Spleen (tissue), 7 donors: Measurements from ENCODE around the gene PHKA1.

Experiments used
- POLR2A ChIP-seq, 3 donors: fragments of 450-650 bp; IDR thresholded peaks; one replicate each; pipeline ENCODE4 v1.5.1; 2017; ENCODE audit warnings: antibody characterized with exemption in 3 of 3, mild to moderate bottlenecking in 1 of 3
- POLR2AphosphoS5 ChIP-seq, 3 donors: sonication (generic); formaldehyde crosslinking; IDR thresholded peaks; one replicate each; pipeline ENCODE4 v1.5.1; 2017; ENCODE audit warnings: antibody characterized with exemption in 3 of 3
- TF ChIP-seq, protein P1 (sequence below), 11 experiments: fragments of 200-600 bp in 7 of 11; fragments of 450-650 bp in 4 of 11; sonication (generic) in 4 of 11; IDR thresholded peaks in 8 of 11; conservative IDR thresholded peaks in 3 of 11; 1 replicate in 7 of 11; 2 replicates in 4 of 11; pipeline versions ENCODE4 v1.4.0 to v1.8.0; 2016 to 2021; ENCODE audit warnings: antibody characterized with exemption in 11 of 11, inconsistent platforms in 4 of 11, mild to moderate bottlenecking in 1 of 11
- donor health status: DM: no; HTN: no; CAD: no; lungs with moderate emphysema.
- donor health status: DM: no; HTN: no; CAD: no.
- donor health status: DM: no; HTN: no; CAD: no.

DNA sequence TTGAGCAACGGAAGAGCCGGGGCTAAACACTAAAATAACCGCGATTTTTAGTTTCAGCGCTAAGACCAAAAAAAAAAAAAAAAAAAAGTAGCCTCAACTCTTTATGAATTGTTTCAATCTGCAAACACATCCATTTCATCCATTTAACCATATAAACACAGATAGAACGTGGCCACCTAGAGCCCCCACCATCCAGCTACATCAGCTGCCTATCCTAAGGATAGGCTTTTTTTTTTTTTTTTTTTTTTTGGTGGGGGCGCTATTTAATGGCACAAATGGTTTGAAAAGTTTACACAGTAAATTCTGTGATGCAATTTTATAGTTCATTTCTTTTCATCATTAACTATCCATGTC, 141.0 kb downstream of the PHKA1 start:
- TF ChIP-seq, protein P1, sequence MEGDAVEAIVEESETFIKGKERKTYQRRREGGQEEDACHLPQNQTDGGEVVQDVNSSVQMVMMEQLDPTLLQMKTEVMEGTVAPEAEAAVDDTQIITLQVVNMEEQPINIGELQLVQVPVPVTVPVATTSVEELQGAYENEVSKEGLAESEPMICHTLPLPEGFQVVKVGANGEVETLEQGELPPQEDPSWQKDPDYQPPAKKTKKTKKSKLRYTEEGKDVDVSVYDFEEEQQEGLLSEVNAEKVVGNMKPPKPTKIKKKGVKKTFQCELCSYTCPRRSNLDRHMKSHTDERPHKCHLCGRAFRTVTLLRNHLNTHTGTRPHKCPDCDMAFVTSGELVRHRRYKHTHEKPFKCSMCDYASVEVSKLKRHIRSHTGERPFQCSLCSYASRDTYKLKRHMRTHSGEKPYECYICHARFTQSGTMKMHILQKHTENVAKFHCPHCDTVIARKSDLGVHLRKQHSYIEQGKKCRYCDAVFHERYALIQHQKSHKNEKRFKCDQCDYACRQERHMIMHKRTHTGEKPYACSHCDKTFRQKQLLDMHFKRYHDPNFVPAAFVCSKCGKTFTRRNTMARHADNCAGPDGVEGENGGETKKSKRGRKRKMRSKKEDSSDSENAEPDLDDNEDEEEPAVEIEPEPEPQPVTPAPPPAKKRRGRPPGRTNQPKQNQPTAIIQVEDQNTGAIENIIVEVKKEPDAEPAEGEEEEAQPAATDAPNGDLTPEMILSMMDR (IDR thresholded peaks at IDR 0.05 in 8 of 11, conservative IDR thresholded peaks at IDR 0.05 in 3 of 11), result no peak
- TF ChIP-seq POLR2AphosphoS5 (IDR thresholded peaks at IDR 0.05), result no peak
- no peak for TF ChIP-seq POLR2A (IDR thresholded peaks at IDR 0.05)
